ENCODE measurements around the gene HSBP1.

The HSBP1 gene

GRCh38 chr16:83804366-83804765, 3.4 kb upstream of the HSBP1 start:
- DNase-seq: no peak

- DNase-seq: no peak
These were observed 1.7 kb upstream of the HSBP1 start for GRCh38 chr16:83806036-83806435.

- no peak for DNase-seq
These were observed 1.0 kb upstream of the HSBP1 start for GRCh38 chr16:83806731-83807130.

- DNase-seq: no peak
These were observed 460 bp upstream of the HSBP1 start for GRCh38 chr16:83807327-83807709.

GRCh38 chr16:83808573-83809014, 816 bp downstream of the HSBP1 start:
- no peak for DNase-seq

- no peak for DNase-seq
These were observed 1.3 kb downstream of the HSBP1 start for GRCh38 chr16:83809092-83809491.

- DNase-seq: no peak
These were observed 3.1 kb downstream of the HSBP1 start for GRCh38 chr16:83810901-83811300.

- peak; percentile 79 for DNase-seq
These were observed 6.3 kb downstream of the HSBP1 start for GRCh38 chr16:83813823-83814658.

- no peak for DNase-seq
These were observed 6.8 kb downstream of the HSBP1 start for GRCh38 chr16:83814659-83814985.

- no peak for DNase-seq
These were observed 9.2 kb downstream of the HSBP1 start for GRCh38 chr16:83817022-83817421.

- no peak for DNase-seq
These were observed 10.5 kb downstream of the HSBP1 start for GRCh38 chr16:83818276-83818675.

- no peak for DNase-seq
These were observed 11.6 kb downstream of the HSBP1 start for GRCh38 chr16:83819361-83819760.

- peak; percentile 59 for DNase-seq
These were observed 18.6 kb downstream of the HSBP1 start for GRCh38 chr16:83826146-83826913.

- no peak for DNase-seq
These were observed 22.5 kb downstream of the HSBP1 start for GRCh38 chr16:83830091-83830768.

GRCh38 chr16:83830769-83831455, 23.1 kb downstream of the HSBP1 start:
- DNase-seq: no peak

GRCh38 chr16:83831456-83831987, 23.7 kb downstream of the HSBP1 start:
- DNase-seq: no peak

- no peak for DNase-seq
These were observed 26.1 kb downstream of the HSBP1 start for GRCh38 chr16:83833921-83834320.

GRCh38 chr16:83835586-83836566, 28.1 kb downstream of the HSBP1 start:
- DNase-seq: no peak

GRCh38 chr16:83837566-83837965, 29.8 kb downstream of the HSBP1 start:
- no peak for DNase-seq

GRCh38 chr16:83838151-83838550, 30.4 kb downstream of the HSBP1 start:
- DNase-seq: no peak

GRCh38 chr16:83839561-83839960, 31.8 kb downstream of the HSBP1 start:
- DNase-seq: no peak
